ENCODE results near the gene CTNNA3. TPM values are rescaled to one million over a fixed set of nuclear protein-coding genes. Genes with fewer than 3 reads are reported as not detected.
A peak's percentile ranks its signal among the peaks of the same experiment; 100 is the strongest.

CTNNA3 gene
- total RNA-seq, 2 donors from 2014 or later, result under 0.01 to 0.33 TPM

DNA sequence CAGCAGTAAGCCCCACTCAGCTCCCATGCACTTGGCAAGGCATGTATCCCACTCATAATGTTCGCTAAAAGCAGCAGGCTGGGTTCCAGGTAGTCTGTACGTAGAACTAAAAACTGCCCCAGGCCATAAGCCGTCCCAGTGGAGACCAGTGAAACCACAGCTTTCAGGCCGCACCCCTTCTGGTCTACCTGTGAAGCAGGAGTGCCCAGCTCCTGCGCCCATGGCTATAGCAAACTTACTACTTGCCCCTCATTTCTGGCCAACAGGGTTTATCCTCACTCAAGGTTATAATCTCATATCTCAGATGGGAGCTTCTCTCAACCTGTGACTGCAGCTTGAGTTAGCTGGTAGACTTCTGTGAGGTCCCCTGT is 1108.3 kb downstream of the CTNNA3 start:
- Histone ChIP-seq H3K4me3 (no peak overlapping the region), H3K9me3 (no peaks in the 10 kb centered on the region), H3K36me3 (replicated peaks in 1 of 2; ENCODE audit: insufficient read depth in 1 of 2, low read depth in 2 of 2) (no peaks in the 10 kb centered on the region), H3K4me1 (no peaks in the 10 kb centered on the region), H3K27ac (no peak overlapping the region), H3K27me3 (no peaks in the 10 kb centered on the region)
- intact Hi-C loops (cut with DNase I), result no loop called here
- TF ChIP-seq, protein P1, sequence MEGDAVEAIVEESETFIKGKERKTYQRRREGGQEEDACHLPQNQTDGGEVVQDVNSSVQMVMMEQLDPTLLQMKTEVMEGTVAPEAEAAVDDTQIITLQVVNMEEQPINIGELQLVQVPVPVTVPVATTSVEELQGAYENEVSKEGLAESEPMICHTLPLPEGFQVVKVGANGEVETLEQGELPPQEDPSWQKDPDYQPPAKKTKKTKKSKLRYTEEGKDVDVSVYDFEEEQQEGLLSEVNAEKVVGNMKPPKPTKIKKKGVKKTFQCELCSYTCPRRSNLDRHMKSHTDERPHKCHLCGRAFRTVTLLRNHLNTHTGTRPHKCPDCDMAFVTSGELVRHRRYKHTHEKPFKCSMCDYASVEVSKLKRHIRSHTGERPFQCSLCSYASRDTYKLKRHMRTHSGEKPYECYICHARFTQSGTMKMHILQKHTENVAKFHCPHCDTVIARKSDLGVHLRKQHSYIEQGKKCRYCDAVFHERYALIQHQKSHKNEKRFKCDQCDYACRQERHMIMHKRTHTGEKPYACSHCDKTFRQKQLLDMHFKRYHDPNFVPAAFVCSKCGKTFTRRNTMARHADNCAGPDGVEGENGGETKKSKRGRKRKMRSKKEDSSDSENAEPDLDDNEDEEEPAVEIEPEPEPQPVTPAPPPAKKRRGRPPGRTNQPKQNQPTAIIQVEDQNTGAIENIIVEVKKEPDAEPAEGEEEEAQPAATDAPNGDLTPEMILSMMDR (IDR thresholded peaks at IDR 0.05), result no peak
- TF ChIP-seq POLR2A (IDR thresholded peaks at IDR 0.05), result no peak
- DNase-seq (no peak), ATAC-seq (no peak)
- 76 to 79% methylated on average over 4 to 5 of the region's 5 CpGs for WGBS, 2 donors

DNA sequence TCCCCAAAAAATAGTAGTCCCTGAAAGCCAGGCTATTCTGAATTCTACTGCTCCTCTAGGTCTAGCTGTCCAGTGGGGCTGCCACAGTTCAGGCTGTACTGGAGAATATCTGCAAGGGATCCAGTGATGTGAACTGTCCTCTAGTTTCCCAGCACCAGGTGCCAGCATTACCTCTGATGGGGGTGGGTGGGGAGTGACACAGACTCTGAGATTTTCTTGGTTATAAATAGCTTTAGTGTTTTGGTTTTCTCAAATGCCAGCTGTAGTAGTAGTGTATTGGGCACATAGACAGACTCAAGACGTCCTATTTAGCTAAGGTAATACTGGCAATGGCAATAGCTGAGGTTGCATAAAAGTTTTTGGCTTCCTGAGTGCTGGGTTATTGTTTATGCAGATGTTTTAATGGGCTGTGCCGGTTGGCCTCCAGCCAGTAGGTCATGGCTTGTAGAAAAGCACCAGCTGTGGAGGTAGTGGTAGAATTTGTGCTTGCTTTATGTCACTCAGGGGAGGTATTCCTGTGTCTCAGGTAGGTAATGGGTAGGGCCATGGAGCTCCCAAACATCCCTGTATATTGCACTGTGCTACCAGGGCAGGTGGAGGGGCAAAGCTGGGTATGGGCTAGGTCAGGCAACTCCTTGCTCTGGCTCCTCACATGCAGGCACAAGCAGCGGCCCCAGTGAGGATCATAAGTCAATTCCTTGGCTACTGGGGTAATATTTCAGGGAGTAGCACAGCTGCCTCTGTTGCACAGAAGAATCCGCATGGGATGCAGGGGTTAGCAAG is 1108.9 kb downstream of the CTNNA3 start:
- Histone ChIP-seq H3K27me3 (no peaks in the 10 kb centered on the region), H3K4me1 (no peaks in the 10 kb centered on the region), H3K9me3 (no peaks in the 10 kb centered on the region), H3K4me3 (no peak overlapping the region), H3K36me3 (replicated peaks in 1 of 2; ENCODE audit: insufficient read depth in 1 of 2, low read depth in 2 of 2) (no peaks in the 10 kb centered on the region), H3K27ac (no peak overlapping the region)
- ATAC-seq, result no peak
- intact Hi-C loops (cut with DNase I), result no loop called here
- TF ChIP-seq POLR2A (IDR thresholded peaks at IDR 0.05), result no peak
- TF ChIP-seq, protein P1 (IDR thresholded peaks at IDR 0.05), result no peak
- 66 to 75% methylated on average over 3 to 4 of the region's 4 CpGs for WGBS, 2 donors
- DNase-seq, result peak in 2 of 4 donors; percentile 8 to 18

DNA sequence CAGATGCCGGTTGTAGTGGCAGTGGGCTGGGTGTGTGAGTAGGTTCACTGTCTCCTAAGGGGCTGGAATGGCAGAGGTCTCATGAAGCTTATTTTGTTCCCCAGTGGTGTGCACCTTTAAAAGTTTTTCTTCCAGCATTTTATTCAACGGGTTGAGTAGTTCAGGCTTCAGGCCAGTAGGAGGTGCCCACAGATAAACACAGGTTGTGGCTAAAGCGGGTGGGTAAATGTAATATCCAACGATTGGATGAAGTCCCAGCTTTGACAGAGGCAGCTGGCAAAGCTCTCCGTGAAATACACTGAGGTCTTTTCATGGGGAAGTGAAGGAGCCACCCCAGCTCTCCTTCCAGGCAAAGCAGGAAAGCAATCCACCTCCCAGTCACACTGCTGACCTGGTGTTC is 1109.9 kb downstream of the CTNNA3 start:
- intact Hi-C loops (cut with DNase I), result no loop called here
- Histone ChIP-seq H3K27ac (no peak overlapping the region), H3K27me3 (no peaks in the 10 kb centered on the region), H3K36me3 (replicated peaks in 1 of 2; ENCODE audit: insufficient read depth in 1 of 2, low read depth in 2 of 2) (no peaks in the 10 kb centered on the region), H3K9me3 (no peaks in the 10 kb centered on the region), H3K4me1 (no peaks in the 10 kb centered on the region), H3K4me3 (no peak overlapping the region)
- TF ChIP-seq, protein P1 (IDR thresholded peaks at IDR 0.05), result peak in 5 of 7 experiments; percentile 7 to 61 (median 28)
- TF ChIP-seq POLR2A (IDR thresholded peaks at IDR 0.05), result no peak
- DNase-seq, result peak; percentile 13 to 70 (median 40)
- 22 to 23% methylated on average over 5 of the region's 5 CpGs for WGBS, 2 donors
- peak; percentile 65 for ATAC-seq

DNA sequence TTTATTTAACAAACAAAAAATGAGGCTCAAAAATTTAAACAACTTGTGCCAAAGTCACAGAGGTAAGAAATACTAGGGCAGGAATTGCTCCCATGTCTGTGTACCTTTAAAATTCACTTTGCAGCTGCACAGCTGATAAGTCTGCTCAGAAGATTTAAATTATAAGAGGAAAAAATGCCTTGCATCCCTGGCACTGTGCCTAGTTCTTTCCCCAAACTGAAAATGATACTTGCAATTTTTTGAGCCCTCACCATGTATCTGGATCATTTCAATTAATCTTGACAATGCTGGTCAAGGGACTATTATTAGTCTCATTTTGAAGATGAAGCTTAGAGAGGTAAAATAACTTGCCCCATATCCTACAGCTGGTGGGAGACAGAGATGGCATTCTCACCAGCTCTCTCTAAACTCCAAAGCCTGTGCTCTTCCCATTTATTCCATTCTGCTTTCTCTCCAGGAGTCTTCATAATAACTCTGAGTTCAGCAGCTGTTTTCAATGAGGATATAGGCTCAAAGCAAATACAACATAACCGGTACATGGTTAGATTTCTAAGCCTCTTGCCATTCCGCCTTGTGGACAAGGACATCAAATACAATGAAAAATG is 1120.6 kb downstream of the CTNNA3 start:
- DNase-seq, result no peak
- no peak overlapping the region for H3K27ac ChIP-seq
- H3K27me3 ChIP-seq, result no peaks in the 10 kb centered on the region
- H3K4me3 ChIP-seq, result no peak overlapping the region
- no peaks in the 10 kb centered on the region for H3K4me1 ChIP-seq
- TF ChIP-seq, protein P1 (IDR thresholded peaks at IDR 0.05), result no peak
- no peak for TF ChIP-seq POLR2A (IDR thresholded peaks at IDR 0.05)
- WGBS, 2 donors, result 42 to 56% methylated on average over 2 of the region's 2 CpGs
- no peak for ATAC-seq
- no peaks in the 10 kb centered on the region for H3K9me3 ChIP-seq
- intact Hi-C loops (cut with DNase I), result no loop called here
- H3K36me3 ChIP-seq (replicated peaks in 1 of 2; ENCODE audit: insufficient read depth in 1 of 2, low read depth in 2 of 2), result no peaks in the 10 kb centered on the region
